SW480 (cell line): ENCODE data around the gene DLGAP4.
A peak's percentile ranks its signal among the peaks of the same experiment; 100 is the strongest.

Experiments
- DNase-seq: peaks from one replicate; pipeline ENCODE4 v3.0.0-alpha.2; 2016; ENCODE audit warnings: low spot score

Gene DLGAP4

GRCh38 chr20:36305602-36306551 is at the start of gene DLGAP4:
Gene DLGAP4 (plus strand): TSS chr20:36306339. CDS start chr20:36431718, 125,379 bp downstream.
- DNase-seq, result no peak

GRCh38 chr20:36259177-36260061 is 46.7 kb upstream of the DLGAP4 start:
- DNase-seq, result no peak

- DNase-seq, result no peak
Observed at GRCh38 chr20:36260316-36260715, 45.8 kb upstream of the DLGAP4 start.

GRCh38 chr20:36261389-36262105 is 44.6 kb upstream of the DLGAP4 start:
- DNase-seq, result no peak

- no peak for DNase-seq
Observed at GRCh38 chr20:36262440-36262839, 43.7 kb upstream of the DLGAP4 start.

- no peak for DNase-seq
Observed at GRCh38 chr20:36264426-36265246, 41.5 kb upstream of the DLGAP4 start.

GRCh38 chr20:36266189-36266588 is 40.0 kb upstream of the DLGAP4 start:
- DNase-seq, result no peak

- DNase-seq, result no peak
Observed at GRCh38 chr20:36267605-36268381, 38.3 kb upstream of the DLGAP4 start.

GRCh38 chr20:36268440-36269342 is 37.4 kb upstream of the DLGAP4 start:
- DNase-seq, result no peak

- no peak for DNase-seq
Observed at GRCh38 chr20:36269507-36269906, 36.6 kb upstream of the DLGAP4 start.

- DNase-seq, result no peak
Observed at GRCh38 chr20:36270744-36271638, 35.1 kb upstream of the DLGAP4 start.

GRCh38 chr20:36271639-36272546 is 34.2 kb upstream of the DLGAP4 start:
- DNase-seq, result no peak

GRCh38 chr20:36272547-36273220 is 33.5 kb upstream of the DLGAP4 start:
- DNase-seq, result no peak

GRCh38 chr20:36273414-36274180 is 32.5 kb upstream of the DLGAP4 start:
- peak; percentile 48 for DNase-seq

- DNase-seq, result no peak
Observed at GRCh38 chr20:36274181-36274841, 31.8 kb upstream of the DLGAP4 start.
